Mucosa of rectum (tissue), 2 donors: ENCODE data around the gene ARPC5.

Experiments
- H3K27ac ChIP-seq, 2 donors: one replicate each; pipeline ENCODE4 v1.7.0; 2013; ENCODE audit warnings: inconsistent platforms in 2 of 2, low read depth in 2 of 2, low read length in 2 of 2
- H3K27me3 ChIP-seq, 2 donors: one replicate each; pipeline ENCODE4 v1.7.0; 2013; ENCODE audit warnings: low read length in 2 of 2; ENCODE audit not compliant: control insufficient read depth in 2 of 2, insufficient read depth in 2 of 2
- H3K36me3 ChIP-seq, 2 donors: one replicate each; pipeline ENCODE4 v1.7.0; 2013; ENCODE audit warnings: low read length in 2 of 2; ENCODE audit not compliant: control insufficient read depth in 2 of 2, insufficient read depth in 2 of 2
- H3K4me1 ChIP-seq, 2 donors: one replicate each; pipeline ENCODE4 v1.7.0; 2013; ENCODE audit warnings: low read length in 2 of 2, mild to moderate bottlenecking in 1 of 2; ENCODE audit not compliant: control insufficient read depth in 2 of 2, insufficient read depth in 2 of 2
- H3K4me3 ChIP-seq, 2 donors: one replicate each; pipeline ENCODE4 v1.7.0; 2013; ENCODE audit warnings: low read length in 2 of 2
- H3K9ac ChIP-seq, 2 donors: one replicate each; pipeline ENCODE4 v1.7.0; 2013; ENCODE audit warnings: low read length in 2 of 2, low read depth in 1 of 2, mild to moderate bottlenecking in 1 of 2
- H3K9me3 ChIP-seq, 2 donors: one replicate each; pipeline ENCODE4 v1.7.0; 2013; ENCODE audit warnings: low read length in 2 of 2; ENCODE audit not compliant: control insufficient read depth in 2 of 2
- donor health status: healthy.
- donor health status: Normal muscosa, but diverticular disease.

ARPC5 gene

GRCh38 chr1:183589874-183590243 is 45.7 kb downstream of the ARPC5 start:
- Histone ChIP-seq H3K9ac (no peak overlapping the region), H3K36me3 (no peaks in the 10 kb centered on the region), H3K4me3 (peak overlapping the region in 1 of 2 donors; percentile 58), H3K27me3 (no peaks in the 10 kb centered on the region), H3K4me1 (peaks cover 8 to 15% of the 10 kb centered on the region in 2 donors), H3K27ac (peak overlapping the region; percentile 15 to 68), H3K9me3 (no peaks in the 10 kb centered on the region)

GRCh38 chr1:183589384-183589783 is 46.2 kb downstream of the ARPC5 start:
- Histone ChIP-seq H3K4me1 (peaks cover 8 to 15% of the 10 kb centered on the region in 2 donors), H3K9me3 (no peaks in the 10 kb centered on the region), H3K27ac (peak overlapping the region in 1 of 2 donors; percentile 68), H3K9ac (no peak overlapping the region), H3K4me3 (peak overlapping the region in 1 of 2 donors; percentile 56), H3K36me3 (no peaks in the 10 kb centered on the region), H3K27me3 (no peaks in the 10 kb centered on the region)

GRCh38 chr1:183588827-183589226 is 46.8 kb downstream of the ARPC5 start:
- Histone ChIP-seq H3K4me1 (peaks cover 8 to 15% of the 10 kb centered on the region in 2 donors), H3K9me3 (no peaks in the 10 kb centered on the region), H3K36me3 (no peaks in the 10 kb centered on the region), H3K4me3 (peak overlapping the region in 1 of 2 donors; percentile 56), H3K27me3 (no peaks in the 10 kb centered on the region), H3K9ac (peak overlapping the region; percentile 23 to 36), H3K27ac (peak overlapping the region; percentile 39 to 68)

GRCh38 chr1:183586926-183587325 is 48.7 kb downstream of the ARPC5 start:
- Histone ChIP-seq H3K4me1 (peaks cover 8 to 15% of the 10 kb centered on the region in 2 donors), H3K36me3 (no peaks in the 10 kb centered on the region), H3K9ac (no peak overlapping the region), H3K4me3 (no peak overlapping the region), H3K9me3 (no peaks in the 10 kb centered on the region), H3K27ac (no peak overlapping the region), H3K27me3 (no peaks in the 10 kb centered on the region)

- no peak overlapping the region for H3K4me3 ChIP-seq
- H3K9me3 ChIP-seq = no peaks in the 10 kb centered on the region
- peaks cover 8 to 15% of the 10 kb centered on the region in 2 donors for H3K4me1 ChIP-seq
- H3K36me3 ChIP-seq = no peaks in the 10 kb centered on the region
- no peaks in the 10 kb centered on the region for H3K27me3 ChIP-seq
- H3K9ac ChIP-seq = no peak overlapping the region
- no peak overlapping the region for H3K27ac ChIP-seq
These were observed 49.1 kb downstream of the ARPC5 start for GRCh38 chr1:183586455-183586854.

- Histone ChIP-seq H3K27ac (no peak overlapping the region), H3K27me3 (no peaks in the 10 kb centered on the region), H3K4me3 (no peak overlapping the region), H3K36me3 (no peaks in the 10 kb centered on the region), H3K4me1 (peaks cover 6% of the 10 kb centered on the region in 2 donors), H3K9ac (no peak overlapping the region), H3K9me3 (no peaks in the 10 kb centered on the region)
These were observed 50.5 kb downstream of the ARPC5 start for GRCh38 chr1:183585038-183585437.

GRCh38 chr1:183584147-183584546 is 51.4 kb downstream of the ARPC5 start:
- no peaks in the 10 kb centered on the region for H3K27me3 ChIP-seq
- no peak overlapping the region for H3K9ac ChIP-seq
- peaks cover 4 to 6% of the 10 kb centered on the region in 2 donors for H3K4me1 ChIP-seq
- H3K9me3 ChIP-seq = no peaks in the 10 kb centered on the region
- no peak overlapping the region for H3K27ac ChIP-seq
- no peaks in the 10 kb centered on the region for H3K36me3 ChIP-seq
- H3K4me3 ChIP-seq = no peak overlapping the region

GRCh38 chr1:183583466-183583865 is 52.1 kb downstream of the ARPC5 start:
- Histone ChIP-seq H3K4me3 (no peak overlapping the region), H3K27ac (no peak overlapping the region)

GRCh38 chr1:183582021-183582713 is 53.4 kb downstream of the ARPC5 start:
- Histone ChIP-seq H3K36me3 (no peaks in the 10 kb centered on the region), H3K27ac (no peak overlapping the region), H3K27me3 (no peaks in the 10 kb centered on the region), H3K4me1 (no peaks in the 10 kb centered on the region), H3K9me3 (no peaks in the 10 kb centered on the region), H3K4me3 (no peak overlapping the region), H3K9ac (no peak overlapping the region)

More at GRCh38 chr1:183583466-183583865, 52.1 kb downstream of the ARPC5 start:
- H3K9ac ChIP-seq = no peak overlapping the region
- H3K4me1 ChIP-seq = no peaks in the 10 kb centered on the region
- no peaks in the 10 kb centered on the region for H3K9me3 ChIP-seq
- no peaks in the 10 kb centered on the region for H3K27me3 ChIP-seq
- H3K36me3 ChIP-seq = no peaks in the 10 kb centered on the region

GRCh38 chr1:183580281-183580682 is 55.3 kb downstream of the ARPC5 start:
- Histone ChIP-seq H3K9ac (no peak overlapping the region), H3K27ac (no peak overlapping the region), H3K4me3 (no peak overlapping the region), H3K9me3 (no peaks in the 10 kb centered on the region), H3K27me3 (no peaks in the 10 kb centered on the region), H3K4me1 (no peaks in the 10 kb centered on the region), H3K36me3 (no peaks in the 10 kb centered on the region)
